SK-N-SH (cell line): Measurements from ENCODE around the gene DLG4. TPM values are rescaled to one million over a fixed set of nuclear protein-coding genes. Genes with fewer than 3 reads are reported as not detected.

Experiments used
- CTCF ChIA-PET: fragments of 300-600, 350-600 bp; formaldehyde crosslinking; extraction: SDS; loops from one replicate; lab custom pipeline; 2021; lab: Yijun Ruan, JAX
- POLR2A ChIA-PET: fragments of 350-600 bp; sonication (Branson Sonifier 250); formaldehyde crosslinking; extraction: SDS; loops from one replicate; lab custom pipeline; 2020; ENCODE audit warnings: antibody characterized with exemption, inconsistent platforms; lab: Yijun Ruan, JAX
- DNase-seq: peaks from one replicate; pipeline ENCODE4 v3.0.0; 2012
- H2AFZ ChIP-seq: fragments of 200-600 bp; sonication (generic); 2 replicates; pipeline ENCODE4 v1.8.1; 2016; ENCODE audit warnings: antibody characterized with exemption, mild to moderate bottlenecking, low read depth
- H3F3A ChIP-seq: fragments of 200-600 bp; sonication (generic); replicated peaks from 2 replicates; pipeline ENCODE3; 2016; ENCODE audit warnings: antibody characterized with exemption, mild to moderate bottlenecking; ENCODE audit not compliant: insufficient read depth
- H3K27ac ChIP-seq, 2 experiments: fragments of 200-500 bp in 1 of 2; fragments of 200-600 bp in 1 of 2; sonication (Bioruptor generic) in 1 of 2; sonication (generic), shearing (Covaris generic) in 1 of 2; 2 replicates each; pipeline versions ENCODE4 v1.5.1 to v1.6.1; 2014 to 2016; ENCODE audit warnings: low read depth in 2 of 2, inconsistent platforms in 1 of 2, low read length in 1 of 2, mild to moderate bottlenecking in 1 of 2, mixed read lengths in 1 of 2
- H3K27me3 ChIP-seq: fragments of 200-600 bp; sonication (generic), shearing (Covaris generic); 2 replicates; pipeline ENCODE4 v1.6.1; 2016; ENCODE audit warnings: mixed run types; ENCODE audit not compliant: insufficient read depth
- H3K36me3 ChIP-seq, 2 experiments: fragments of 200-500 bp in 1 of 2; fragments of 200-600 bp in 1 of 2; sonication (Bioruptor generic) in 1 of 2; sonication (generic) in 1 of 2; replicated peaks in 1 of 2; 2 replicates each; pipeline versions ENCODE3 to v1.5.1; 2014 to 2016; ENCODE audit warnings: low read length in 1 of 2, mild to moderate bottlenecking in 1 of 2; ENCODE audit not compliant: insufficient read depth in 2 of 2, control insufficient read depth in 1 of 2
- H3K4me1 ChIP-seq, 2 experiments: fragments of 200-500 bp in 1 of 2; fragments of 200-600 bp in 1 of 2; sonication (Bioruptor generic) in 1 of 2; sonication (generic), shearing (Covaris generic) in 1 of 2; 2 replicates each; pipeline versions ENCODE4 v1.5.1 to v1.6.1; 2014 to 2016; ENCODE audit warnings: low read depth in 1 of 2, low read length in 1 of 2, mixed run types in 1 of 2; ENCODE audit not compliant: insufficient read depth in 2 of 2, control insufficient read depth in 1 of 2
- H3K4me2 ChIP-seq: fragments of 200-600 bp; sonication (generic), shearing (Covaris generic); 2 replicates; pipeline ENCODE4 v1.6.1; 2017; ENCODE audit warnings: mixed run types
- H3K4me3 ChIP-seq, 2 experiments: fragments of 200-500 bp in 1 of 2; fragments of 200-600 bp in 1 of 2; sonication (Bioruptor generic) in 1 of 2; sonication (generic), shearing (Covaris generic) in 1 of 2; 2 replicates each; pipeline versions ENCODE4 v1.5.1 to v1.8.1; 2014 to 2016; ENCODE audit warnings: low read depth in 2 of 2, inconsistent platforms in 1 of 2, low read length in 1 of 2, mild to moderate bottlenecking in 1 of 2, mixed read lengths in 1 of 2, moderate library complexity in 1 of 2
- H3K79me2 ChIP-seq: fragments of 200-600 bp; sonication (generic); 2 replicates; pipeline ENCODE4 v1.8.1; 2017; ENCODE audit warnings: mild to moderate bottlenecking; ENCODE audit not compliant: insufficient read depth
- H3K9ac ChIP-seq: fragments of 200-600 bp; sonication (generic); 2 replicates; pipeline ENCODE4 v1.6.1; 2017; ENCODE audit warnings: mixed run types
- H3K9me2 ChIP-seq: fragments of 200-600 bp; sonication (generic); 2 replicates; pipeline ENCODE4 v1.6.1; 2017; ENCODE audit warnings: mixed run types
- H3K9me3 ChIP-seq: fragments of 200-600 bp; sonication (generic); 2 replicates; pipeline ENCODE4 v1.6.1; 2017; ENCODE audit warnings: mixed run types, mild to moderate bottlenecking, moderate library complexity
- H4K20me1 ChIP-seq: fragments of 200-600 bp; sonication (generic); 2 replicates; pipeline ENCODE4 v1.6.1; 2017; ENCODE audit warnings: mild to moderate bottlenecking, mixed run types; ENCODE audit not compliant: insufficient read depth
- EZH2phosphoT487 ChIP-seq: fragments of 200-600 bp; sonication (generic); IDR thresholded peaks from 2 replicates; pipeline ENCODE4 v1.6.1; 2017; ENCODE audit warnings: low read depth, mixed run types, mild to moderate bottlenecking, antibody characterized with exemption, moderate library complexity, borderline replicate concordance
- FOXJ3 ChIP-seq: sonication (generic); formaldehyde crosslinking; IDR thresholded peaks from 2 replicates; pipeline ENCODE4 v1.5.1; 2020; ENCODE audit warnings: mild to moderate bottlenecking, missing genetic modification reagents
- GATA2 ChIP-seq: sonication (generic); formaldehyde crosslinking; IDR thresholded peaks from 2 replicates; pipeline ENCODE4 v1.5.0; 2020; ENCODE audit warnings: mild to moderate bottlenecking, missing genetic modification reagents
- JUND ChIP-seq: IDR thresholded peaks from 2 replicates; pipeline ENCODE4 v1.4.0; 2012
- MXI1 ChIP-seq: IDR thresholded peaks from 2 replicates; pipeline ENCODE4 v1.6.1; 2012; ENCODE audit warnings: mild to moderate bottlenecking, low read depth, low read length, improper control_type of control experiment
- POLR2AphosphoS5 ChIP-seq: IDR thresholded peaks from 2 replicates; pipeline ENCODE4 v1.6.1; 2012; ENCODE audit warnings: low read depth, low read length
- RAD21 ChIP-seq: IDR thresholded peaks from 2 replicates; pipeline ENCODE4 v1.6.1; 2012; ENCODE audit warnings: mild to moderate bottlenecking, low read length
- RFX5 ChIP-seq: IDR thresholded peaks from 2 replicates; pipeline ENCODE4 v1.6.1; 2012; ENCODE audit warnings: mild to moderate bottlenecking, improper control_type of control experiment, low read length
- RXRA ChIP-seq: IDR thresholded peaks from 2 replicates; pipeline ENCODE4 v1.4.0; 2012; ENCODE audit warnings: low read depth, mild to moderate bottlenecking, borderline replicate concordance
- TAF1 ChIP-seq: IDR thresholded peaks from 2 replicates; pipeline ENCODE4 v1.6.1; 2012; ENCODE audit warnings: low read depth, mild to moderate bottlenecking, low read length, moderate library complexity, borderline replicate concordance
- TCF12 ChIP-seq: IDR thresholded peaks from 2 replicates; pipeline ENCODE4 v1.4.0; 2012
- TEAD4 ChIP-seq: IDR thresholded peaks from 2 replicates; pipeline ENCODE4 v1.4.0; 2012; ENCODE audit warnings: mild to moderate bottlenecking, borderline replicate concordance; ENCODE audit not compliant: insufficient read depth
- WGBS: methylation state at CpG from one replicate; pipeline ENCODE4 v1.1.6; 2017; ENCODE audit warnings: low lambda C conversion rate; 5-methylcytosine and 5-hydroxymethylcytosine counted together
- polyA plus RNA-seq, 3 experiments: library from polyadenylated mRNA; depleted of rRNA; stranded (reverse); fragments of >200 nt; gene quantifications; 2 replicates each; pipeline ENCODE4 v1.2.3, GENCODE V29; 2012
- TF ChIP-seq, protein P1 (sequence below): fragments of 200-600 bp; sonication (generic); IDR thresholded peaks from 2 replicates; pipeline ENCODE4 v1.6.1; 2017; ENCODE audit warnings: antibody characterized with exemption, mild to moderate bottlenecking, moderate library complexity
- TF ChIP-seq, protein P2 (sequence below): fragments of 150-350 bp; IDR thresholded peaks from 2 replicates; pipeline ENCODE4 v1.6.1; 2017; ENCODE audit warnings: antibody characterized with exemption, low read length, low read depth, borderline replicate concordance
- TF ChIP-seq, protein P3 (sequence below): IDR thresholded peaks from 2 replicates; pipeline ENCODE4 v1.4.0; 2012; ENCODE audit warnings: low read depth, borderline replicate concordance

DLG4 gene
- polyA plus RNA-seq, 1 of the 3 experiments (the other 2 are of a cell fraction), result 30.5 TPM

DNA sequence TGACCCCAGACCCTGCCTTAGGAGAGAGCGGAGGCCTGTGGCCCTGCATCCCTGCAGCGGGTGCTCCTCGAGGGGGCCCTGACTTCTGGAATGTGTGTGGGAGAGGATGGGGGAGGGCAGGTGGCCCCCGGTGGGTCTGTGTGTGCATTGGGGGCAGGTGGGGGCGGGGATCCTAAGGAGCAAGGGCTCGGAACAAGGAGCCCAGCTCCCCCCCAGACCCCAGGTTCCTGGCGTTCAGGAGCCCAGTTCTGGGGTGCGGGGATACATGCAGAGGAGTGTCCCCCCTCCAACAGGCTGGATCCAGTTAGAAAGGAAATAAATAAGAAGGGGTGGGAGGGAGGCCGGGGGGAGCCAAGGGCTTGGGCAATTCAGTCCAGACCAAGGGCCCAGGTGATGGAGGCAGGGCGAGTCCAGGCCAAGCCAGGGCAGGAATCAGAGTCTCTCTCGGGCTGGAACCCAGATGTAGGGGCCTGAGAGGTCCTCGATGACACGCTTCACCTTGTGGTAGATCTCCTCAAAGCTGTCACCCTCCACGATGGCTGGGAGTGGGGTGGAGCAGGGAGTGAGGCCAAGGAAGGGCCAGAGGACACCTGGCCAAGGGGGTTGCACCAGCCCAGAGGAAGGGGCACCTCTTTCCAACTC, 29.2 kb downstream of the DLG4 start:
- H4K20me1 ChIP-seq, result no peaks in the 10 kb centered on the region
- H3K9me2 ChIP-seq, result no peaks in the 10 kb centered on the region
- H3K9me3 ChIP-seq, result no peaks in the 10 kb centered on the region
- no peak overlapping the region for H3K27ac ChIP-seq
- POLR2A ChIA-PET, result no interaction called here
- no peak overlapping the region for H3K9ac ChIP-seq
- no peak overlapping the region for H3K4me2 ChIP-seq
- no peak overlapping the region for H2AFZ ChIP-seq
- 93% methylated on average over 8 of the region's 14 CpGs for WGBS
- CTCF ChIA-PET, result interaction anchor here (1.5 kb wide), 1 partner anchor 24 kb away, joined by 4 read pairs; no protein-coding TSS in a partner anchor
- TF ChIP-seq, protein P1, sequence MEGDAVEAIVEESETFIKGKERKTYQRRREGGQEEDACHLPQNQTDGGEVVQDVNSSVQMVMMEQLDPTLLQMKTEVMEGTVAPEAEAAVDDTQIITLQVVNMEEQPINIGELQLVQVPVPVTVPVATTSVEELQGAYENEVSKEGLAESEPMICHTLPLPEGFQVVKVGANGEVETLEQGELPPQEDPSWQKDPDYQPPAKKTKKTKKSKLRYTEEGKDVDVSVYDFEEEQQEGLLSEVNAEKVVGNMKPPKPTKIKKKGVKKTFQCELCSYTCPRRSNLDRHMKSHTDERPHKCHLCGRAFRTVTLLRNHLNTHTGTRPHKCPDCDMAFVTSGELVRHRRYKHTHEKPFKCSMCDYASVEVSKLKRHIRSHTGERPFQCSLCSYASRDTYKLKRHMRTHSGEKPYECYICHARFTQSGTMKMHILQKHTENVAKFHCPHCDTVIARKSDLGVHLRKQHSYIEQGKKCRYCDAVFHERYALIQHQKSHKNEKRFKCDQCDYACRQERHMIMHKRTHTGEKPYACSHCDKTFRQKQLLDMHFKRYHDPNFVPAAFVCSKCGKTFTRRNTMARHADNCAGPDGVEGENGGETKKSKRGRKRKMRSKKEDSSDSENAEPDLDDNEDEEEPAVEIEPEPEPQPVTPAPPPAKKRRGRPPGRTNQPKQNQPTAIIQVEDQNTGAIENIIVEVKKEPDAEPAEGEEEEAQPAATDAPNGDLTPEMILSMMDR, result no peak
- TF ChIP-seq TCF12, result no peak
- TF ChIP-seq RFX5, result no peak
- TF ChIP-seq TEAD4, result no peak
- no peak for TF ChIP-seq JUND
- TF ChIP-seq RAD21, result no peak
- TF ChIP-seq, protein P2, sequence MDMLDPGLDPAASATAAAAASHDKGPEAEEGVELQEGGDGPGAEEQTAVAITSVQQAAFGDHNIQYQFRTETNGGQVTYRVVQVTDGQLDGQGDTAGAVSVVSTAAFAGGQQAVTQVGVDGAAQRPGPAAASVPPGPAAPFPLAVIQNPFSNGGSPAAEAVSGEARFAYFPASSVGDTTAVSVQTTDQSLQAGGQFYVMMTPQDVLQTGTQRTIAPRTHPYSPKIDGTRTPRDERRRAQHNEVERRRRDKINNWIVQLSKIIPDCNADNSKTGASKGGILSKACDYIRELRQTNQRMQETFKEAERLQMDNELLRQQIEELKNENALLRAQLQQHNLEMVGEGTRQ, result no peak
- TF ChIP-seq MXI1, result no peak
- no peak for TF ChIP-seq TAF1
- TF ChIP-seq, protein P3, sequence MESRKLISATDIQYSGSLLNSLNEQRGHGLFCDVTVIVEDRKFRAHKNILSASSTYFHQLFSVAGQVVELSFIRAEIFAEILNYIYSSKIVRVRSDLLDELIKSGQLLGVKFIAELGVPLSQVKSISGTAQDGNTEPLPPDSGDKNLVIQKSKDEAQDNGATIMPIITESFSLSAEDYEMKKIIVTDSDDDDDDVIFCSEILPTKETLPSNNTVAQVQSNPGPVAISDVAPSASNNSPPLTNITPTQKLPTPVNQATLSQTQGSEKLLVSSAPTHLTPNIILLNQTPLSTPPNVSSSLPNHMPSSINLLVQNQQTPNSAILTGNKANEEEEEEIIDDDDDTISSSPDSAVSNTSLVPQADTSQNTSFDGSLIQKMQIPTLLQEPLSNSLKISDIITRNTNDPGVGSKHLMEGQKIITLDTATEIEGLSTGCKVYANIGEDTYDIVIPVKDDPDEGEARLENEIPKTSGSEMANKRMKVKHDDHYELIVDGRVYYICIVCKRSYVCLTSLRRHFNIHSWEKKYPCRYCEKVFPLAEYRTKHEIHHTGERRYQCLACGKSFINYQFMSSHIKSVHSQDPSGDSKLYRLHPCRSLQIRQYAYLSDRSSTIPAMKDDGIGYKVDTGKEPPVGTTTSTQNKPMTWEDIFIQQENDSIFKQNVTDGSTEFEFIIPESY, result no peak
- TF ChIP-seq RXRA, result no peak
- TF ChIP-seq GATA2, result no peak
- no peak for TF ChIP-seq EZH2phosphoT487
- no peak for TF ChIP-seq FOXJ3 (CRISPR knock-in tag)
- TF ChIP-seq POLR2AphosphoS5, result no peak
- TF ChIP-seq, all 33 proteins: peak for 0
- no peaks in the 10 kb centered on the region for H3K27me3 ChIP-seq
- no peaks in the 10 kb centered on the region for H3F3A ChIP-seq
- H3K4me3 ChIP-seq, result no peak overlapping the region
- H3K79me2 ChIP-seq, result no peaks in the 10 kb centered on the region
- no peak for DNase-seq
- H3K36me3 ChIP-seq, result peaks cover 12 to 24% of the 10 kb centered on the region in 2 experiments
- no peaks in the 10 kb centered on the region for H3K4me1 ChIP-seq
